Activated CD4-positive, alpha-beta T cell treated with anti-CD3 and anti-CD28 coated beads, Interleukin-2, amount 10 ng/mL, durations not matched to agents 7 days and 5 days (primary cell): ENCODE data around the gene COL10A1. TPM values are rescaled to one million over a fixed set of nuclear protein-coding genes. Genes with fewer than 3 reads are reported as not detected.
"Not testable (repeated sequence)": the region's sequence is repeated elsewhere in the genome, so short reads cannot be mapped to it uniquely, and the experiment has no call there.

Experiments used
- CTCF ChIA-PET: fragments of 350-600 bp; sonication (Branson Sonifier 250); formaldehyde crosslinking; loops from one replicate; lab custom pipeline; 2021; ENCODE audit warnings: antibody characterized with exemption; lab: Charles Lee
- POLR2A ChIA-PET: fragments of 350-600 bp; sonication (Branson Sonifier 250); formaldehyde crosslinking; loops from one replicate; lab custom pipeline; 2021; ENCODE audit warnings: antibody characterized with exemption; lab: Charles Lee
- DNase-seq: peaks from one replicate; pipeline ENCODE4 v3.0.0-alpha.2; 2020
- H3K27ac Mint-ChIP-seq: one replicate; pipeline ENCODE4 v1.8.0; 2021; ENCODE audit warnings: mild to moderate bottlenecking, moderate library complexity, mixed read lengths
- H3K27me3 Mint-ChIP-seq: one replicate; pipeline ENCODE4 v1.8.0; 2021; ENCODE audit warnings: mixed read lengths
- H3K36me3 Mint-ChIP-seq: one replicate; pipeline ENCODE4 v1.8.0; 2021; ENCODE audit warnings: low read depth, mixed read lengths
- H3K4me1 Mint-ChIP-seq: one replicate; pipeline ENCODE4 v1.8.0; 2021; ENCODE audit warnings: mixed read lengths
- H3K4me3 Mint-ChIP-seq: one replicate; pipeline ENCODE4 v1.8.0; 2021; ENCODE audit warnings: mild to moderate bottlenecking, moderate library complexity, mixed read lengths
- H3K9me3 Mint-ChIP-seq: one replicate; pipeline ENCODE4 v1.8.0; 2021; ENCODE audit warnings: mixed read lengths
- total RNA-seq, 2 experiments: library from RNA; stranded (reverse); gene quantifications; one replicate each; pipeline ENCODE4 v1.2.3, GENCODE V29; 2021

COL10A1 gene
- total RNA-seq, 2 experiments from 2014 or later: not detected

GRCh38 chr6:116096048-116096759 is 29.7 kb downstream of the COL10A1 start:
- H3K4me3 Mint-ChIP-seq, H3K27me3 Mint-ChIP-seq, POLR2A ChIA-PET, DNase-seq, H3K27ac Mint-ChIP-seq, H3K36me3 Mint-ChIP-seq: not testable (repeated sequence)
- CTCF ChIA-PET: interaction anchor here (0.6 to 1.3 kb wide), 3 partner anchors 8 to 1252 kb away, joined by 3 read pairs; no protein-coding TSS in a partner anchor
- H3K9me3 Mint-ChIP-seq: peaks cover 15% of the 10 kb centered on the region
- peaks cover 15% of the 10 kb centered on the region for H3K4me1 Mint-ChIP-seq

- no peaks in the 10 kb centered on the region for H3K36me3 Mint-ChIP-seq
- peaks cover 15% of the 10 kb centered on the region for H3K9me3 Mint-ChIP-seq
- POLR2A ChIA-PET: no interaction called here
- CTCF ChIA-PET: no interaction called here
- no peak for DNase-seq
- no peak overlapping the region for H3K4me3 Mint-ChIP-seq
- H3K27ac Mint-ChIP-seq: no peak overlapping the region
- H3K27me3 Mint-ChIP-seq: peaks cover under 1% of the 10 kb centered on the region
- H3K4me1 Mint-ChIP-seq: peaks cover 13% of the 10 kb centered on the region
These were observed 31.9 kb downstream of the COL10A1 start for GRCh38 chr6:116094041-116094440.

- Mint-ChIP-seq H3K27me3 (no peaks in the 10 kb centered on the region), H3K9me3 (no peaks in the 10 kb centered on the region), H3K36me3 (no peaks in the 10 kb centered on the region), H3K27ac (no peak overlapping the region), H3K4me3 (no peak overlapping the region), H3K4me1 (peaks cover 12% of the 10 kb centered on the region)
- no peak for DNase-seq
- CTCF ChIA-PET: no interaction called here
- POLR2A ChIA-PET: no interaction called here
These were observed 35.7 kb downstream of the COL10A1 start for GRCh38 chr6:116090251-116090650.

DNA sequence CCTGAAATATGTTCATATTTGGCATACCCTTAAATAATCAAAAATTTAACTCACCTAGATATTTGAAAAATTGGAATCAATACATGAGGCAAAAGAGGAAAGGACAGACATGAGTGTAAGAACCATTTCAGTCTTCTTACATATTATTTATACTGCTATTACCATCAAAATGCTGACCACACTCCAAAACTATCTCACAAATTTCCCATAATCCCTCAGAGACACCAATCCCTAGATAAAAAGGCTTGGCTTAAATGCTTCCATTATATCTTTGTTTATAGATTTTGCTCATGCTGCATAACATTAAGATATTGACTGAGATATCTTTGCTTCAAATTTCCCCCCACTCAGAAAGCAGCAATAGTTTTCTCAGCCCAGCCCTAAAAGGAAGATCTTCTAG is 37.0 kb downstream of the COL10A1 start:
- no peaks in the 10 kb centered on the region for H3K9me3 Mint-ChIP-seq
- H3K4me1 Mint-ChIP-seq: peaks cover 12% of the 10 kb centered on the region
- H3K36me3 Mint-ChIP-seq: no peaks in the 10 kb centered on the region
- ChIA-PET CTCF (interaction anchor here (0.8 kb wide), 1 partner anchor 8 kb away, joined by 3 read pairs; no protein-coding TSS in a partner anchor), POLR2A (no interaction called here)
- H3K27ac Mint-ChIP-seq: no peak overlapping the region
- peaks cover 5% of the 10 kb centered on the region for H3K27me3 Mint-ChIP-seq
- DNase-seq: no peak
- H3K4me3 Mint-ChIP-seq: no peak overlapping the region

- Mint-ChIP-seq H3K27me3 (peaks cover 8% of the 10 kb centered on the region), H3K4me3 (no peak overlapping the region), H3K27ac (no peak overlapping the region), H3K36me3 (no peaks in the 10 kb centered on the region), H3K4me1 (peaks cover 12% of the 10 kb centered on the region), H3K9me3 (no peaks in the 10 kb centered on the region)
- no peak for DNase-seq
- POLR2A ChIA-PET: no interaction called here
- CTCF ChIA-PET: interaction anchor here (0.8 kb wide), 1 partner anchor 8 kb away, joined by 3 read pairs; no protein-coding TSS in a partner anchor
These were observed 38.4 kb downstream of the COL10A1 start for GRCh38 chr6:116087437-116088027.

GRCh38 chr6:116084284-116084683 is 41.6 kb downstream of the COL10A1 start:
- H3K27me3 Mint-ChIP-seq: peaks cover 16% of the 10 kb centered on the region
- H3K36me3 Mint-ChIP-seq: no peaks in the 10 kb centered on the region
- CTCF ChIA-PET: no interaction called here
- H3K9me3 Mint-ChIP-seq: no peaks in the 10 kb centered on the region
- DNase-seq: no peak
- H3K27ac Mint-ChIP-seq: no peak overlapping the region
- POLR2A ChIA-PET: interaction anchor here (0.5 kb wide), 1 partner anchor 37 kb away, joined by 4 read pairs; no protein-coding TSS in a partner anchor
- H3K4me1 Mint-ChIP-seq: no peaks in the 10 kb centered on the region
- H3K4me3 Mint-ChIP-seq: no peak overlapping the region

DNA sequence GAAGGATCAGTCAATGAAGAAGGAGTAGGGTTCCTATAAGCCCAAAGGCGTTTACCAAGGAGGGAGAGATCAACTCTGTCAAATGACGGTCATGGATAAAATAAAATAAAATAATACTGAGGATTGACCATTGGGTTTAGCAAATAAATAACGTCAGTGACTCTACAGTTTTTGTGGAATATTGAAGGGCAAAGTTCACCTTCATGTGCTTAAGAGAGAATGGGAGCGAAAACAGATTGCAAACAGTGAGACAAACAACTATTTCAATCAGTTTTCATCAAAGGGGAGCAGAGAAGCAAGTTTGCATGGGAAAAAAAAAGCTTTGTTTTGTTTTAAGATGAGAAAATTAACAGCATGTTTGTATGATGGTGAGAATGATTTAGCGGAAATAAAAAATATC is 42.9 kb downstream of the COL10A1 start:
- H3K9me3 Mint-ChIP-seq: no peaks in the 10 kb centered on the region
- peaks cover 23% of the 10 kb centered on the region for H3K27me3 Mint-ChIP-seq
- H3K36me3 Mint-ChIP-seq: no peaks in the 10 kb centered on the region
- ChIA-PET CTCF (interaction anchor here (1.3 kb wide), 1 partner anchor 14 kb away, joined by 3 read pairs; no protein-coding TSS in a partner anchor), POLR2A (no interaction called here)
- no peaks in the 10 kb centered on the region for H3K4me1 Mint-ChIP-seq
- peak overlapping the region; percentile 28 for H3K27ac Mint-ChIP-seq
- DNase-seq: no peak
- no peak overlapping the region for H3K4me3 Mint-ChIP-seq

GRCh38 chr6:116078945-116079344 is 47.0 kb downstream of the COL10A1 start:
- Mint-ChIP-seq H3K9me3 (no peaks in the 10 kb centered on the region), H3K4me1 (no peaks in the 10 kb centered on the region), H3K4me3 (no peak overlapping the region), H3K36me3 (no peaks in the 10 kb centered on the region), H3K27me3 (peaks cover 18% of the 10 kb centered on the region), H3K27ac (no peak overlapping the region)
- POLR2A ChIA-PET: no interaction called here
- CTCF ChIA-PET: no interaction called here
- DNase-seq: no peak

DNA sequence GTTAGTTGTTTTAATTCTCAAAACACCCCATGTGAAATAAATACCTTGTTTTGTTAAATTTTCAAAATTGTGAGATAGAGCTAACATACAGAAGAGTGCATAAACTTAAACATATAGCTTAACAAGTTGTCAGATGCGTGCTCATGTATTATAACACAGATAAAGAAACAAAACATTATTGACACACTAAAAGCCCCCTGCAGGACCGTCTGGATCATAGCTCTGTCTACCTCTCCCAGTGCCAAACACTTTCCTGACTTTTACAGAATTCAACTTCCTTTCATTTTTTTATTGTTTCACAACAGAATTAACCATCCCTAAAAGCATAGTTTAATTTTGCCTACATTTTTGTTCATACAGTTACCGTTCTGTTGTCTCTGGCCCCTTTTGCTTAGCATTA is 47.4 kb downstream of the COL10A1 start:
- Mint-ChIP-seq H3K9me3 (no peaks in the 10 kb centered on the region), H3K27ac (no peak overlapping the region), H3K27me3 (peaks cover 18% of the 10 kb centered on the region), H3K36me3 (no peaks in the 10 kb centered on the region), H3K4me1 (no peaks in the 10 kb centered on the region), H3K4me3 (no peak overlapping the region)
- ChIA-PET CTCF (no interaction called here), POLR2A (no interaction called here)
- DNase-seq: no peak

GRCh38 chr6:116074732-116075390 is 51.1 kb downstream of the COL10A1 start:
- ChIA-PET POLR2A (no interaction called here), CTCF (no interaction called here)
- H3K27me3 Mint-ChIP-seq: peaks cover 11% of the 10 kb centered on the region
- H3K9me3 Mint-ChIP-seq: no peaks in the 10 kb centered on the region
- H3K4me1 Mint-ChIP-seq: peaks cover 4% of the 10 kb centered on the region
- H3K27ac Mint-ChIP-seq: no peak overlapping the region
- DNase-seq: no peak
- no peaks in the 10 kb centered on the region for H3K36me3 Mint-ChIP-seq
- no peak overlapping the region for H3K4me3 Mint-ChIP-seq

- peaks cover 4% of the 10 kb centered on the region for H3K4me1 Mint-ChIP-seq
- peaks cover 9% of the 10 kb centered on the region for H3K27me3 Mint-ChIP-seq
- H3K36me3 Mint-ChIP-seq: no peaks in the 10 kb centered on the region
- DNase-seq: no peak
- POLR2A ChIA-PET: no interaction called here
- CTCF ChIA-PET: no interaction called here
- no peaks in the 10 kb centered on the region for H3K9me3 Mint-ChIP-seq
- H3K4me3 Mint-ChIP-seq: no peak overlapping the region
- no peak overlapping the region for H3K27ac Mint-ChIP-seq
These were observed 52.0 kb downstream of the COL10A1 start for GRCh38 chr6:116073765-116074440.

- Mint-ChIP-seq H3K27ac (no peak overlapping the region), H3K4me3 (no peak overlapping the region), H3K27me3 (peaks cover 5% of the 10 kb centered on the region), H3K36me3 (no peaks in the 10 kb centered on the region), H3K4me1 (peaks cover 4% of the 10 kb centered on the region), H3K9me3 (no peaks in the 10 kb centered on the region)
- DNase-seq: no peak
- ChIA-PET POLR2A (no interaction called here), CTCF (no interaction called here)
These were observed 53.6 kb downstream of the COL10A1 start for GRCh38 chr6:116072368-116072767.
